HEK293 (cell line): ENCODE results near the gene DIP2B.
A peak's percentile ranks its signal among the peaks of the same experiment; 100 is the strongest.

Source experiments
- CTCF ChIA-PET: fragments of 350-600 bp; formaldehyde crosslinking; extraction: SDS; loops from one replicate; lab custom pipeline; 2021; ENCODE audit warnings: antibody characterized with exemption; lab: Yijun Ruan, JAX
- POLR2A ChIA-PET: fragments of 300-600 bp; formaldehyde crosslinking; extraction: SDS; loops from one replicate; lab custom pipeline; 2020; ENCODE audit warnings: antibody characterized with exemption, inconsistent platforms; lab: Yijun Ruan, JAX
- H3K27ac ChIP-seq: fragments of 200-500 bp; sonication (Bioruptor generic); 2 replicates; pipeline ENCODE4 v1.5.1; 2014; ENCODE audit warnings: low read depth, low read length, control low read depth, inconsistent platforms; ENCODE audit errors: extremely low read depth
- H3K36me3 ChIP-seq, 2 experiments: fragments of 200-500 bp in 1 of 2; sonication (Bioruptor generic) in 1 of 2; 1 replicate in 1 of 2; 2 replicates in 1 of 2; pipeline ENCODE4 v1.5.1; 2014 to 2017; ENCODE audit warnings: inconsistent platforms in 2 of 2, low read length in 2 of 2; ENCODE audit not compliant: control insufficient read depth in 2 of 2, insufficient read depth in 1 of 2
- H3K4me1 ChIP-seq: fragments of 200-500 bp; sonication (Bioruptor generic); 2 replicates; pipeline ENCODE4 v1.5.1; 2014; ENCODE audit warnings: mild to moderate bottlenecking, low read length, inconsistent platforms; ENCODE audit not compliant: control insufficient read depth, insufficient read depth
- H3K4me3 ChIP-seq: 2 replicates; pipeline ENCODE4 v1.5.1; 2011; ENCODE audit warnings: low read depth, mild to moderate bottlenecking, control low read depth, low read length, moderate library complexity
- H3K9me3 ChIP-seq: fragments of 200-500 bp; sonication (Bioruptor generic); 2 replicates; pipeline ENCODE4 v1.5.1; 2014; ENCODE audit warnings: low read depth, low read length, inconsistent platforms; ENCODE audit not compliant: control insufficient read depth, insufficient read depth
- ATF2 ChIP-seq: fragments of 450-650 bp; formaldehyde crosslinking; IDR thresholded peaks from 2 replicates; pipeline ENCODE4 v1.5.1; 2016; ENCODE audit warnings: missing biosample characterization, missing genetic modification characterization, low read depth
- GFI1B ChIP-seq: fragments of 450-650 bp; formaldehyde crosslinking; IDR thresholded peaks from 2 replicates; pipeline ENCODE4 v1.5.1; 2016; ENCODE audit warnings: missing biosample characterization, missing genetic modification characterization
- HOXA7 ChIP-seq: sonication (generic); formaldehyde crosslinking; IDR thresholded peaks from 2 replicates; pipeline ENCODE4 v1.8.1; 2022; ENCODE audit warnings: missing genetic modification reagents, borderline replicate concordance
- INSM2 ChIP-seq: fragments of 450-650 bp; formaldehyde crosslinking; IDR thresholded peaks from 2 replicates; pipeline ENCODE4 v1.5.1; 2016; ENCODE audit warnings: missing biosample characterization, missing genetic modification characterization
- MYNN ChIP-seq: fragments of 450-650 bp; formaldehyde crosslinking; IDR thresholded peaks from 2 replicates; pipeline ENCODE4 v1.5.1; 2016; ENCODE audit warnings: missing biosample characterization, missing genetic modification characterization, borderline replicate concordance
- OVOL3 ChIP-seq: fragments of 450-650 bp; formaldehyde crosslinking; IDR thresholded peaks from 2 replicates; pipeline ENCODE4 v1.5.1; 2016; ENCODE audit warnings: missing biosample characterization, missing genetic modification characterization
- PATZ1 ChIP-seq: fragments of 450-650 bp; formaldehyde crosslinking; IDR thresholded peaks from 2 replicates; pipeline ENCODE4 v1.5.1; 2016; ENCODE audit warnings: missing biosample characterization, missing genetic modification characterization
- SCRT1 ChIP-seq: fragments of 450-650 bp; formaldehyde crosslinking; IDR thresholded peaks from 2 replicates; pipeline ENCODE4 v1.5.1; 2016; ENCODE audit warnings: missing biosample characterization, missing genetic modification characterization, borderline replicate concordance
- TCF7L2 ChIP-seq: IDR thresholded peaks from 2 replicates; pipeline ENCODE4 v1.6.1; 2011; ENCODE audit warnings: low read depth, mild to moderate bottlenecking, inconsistent platforms, low read length, moderate library complexity, borderline replicate concordance
- ZBTB11 ChIP-seq: fragments of 450-650 bp; formaldehyde crosslinking; conservative IDR thresholded peaks from 2 replicates; pipeline ENCODE4 v1.5.1; 2016; ENCODE audit warnings: low read depth, missing biosample characterization, missing genetic modification characterization
- ZFP3 ChIP-seq: fragments of 450-650 bp; formaldehyde crosslinking; IDR thresholded peaks from 2 replicates; pipeline ENCODE4 v1.5.1; 2016; ENCODE audit warnings: low read depth, missing biosample characterization, missing genetic modification characterization
- ZNF121 ChIP-seq: fragments of 450-650 bp; formaldehyde crosslinking; IDR thresholded peaks from 2 replicates; pipeline ENCODE4 v1.5.1; 2016; ENCODE audit warnings: missing biosample characterization, missing genetic modification characterization
- ZNF133 ChIP-seq: fragments of 450-650 bp; formaldehyde crosslinking; IDR thresholded peaks from 2 replicates; pipeline ENCODE4 v1.5.1; 2016; ENCODE audit warnings: missing biosample characterization, missing genetic modification characterization
- ZNF174 ChIP-seq: fragments of 450-650 bp; formaldehyde crosslinking; IDR thresholded peaks from 2 replicates; pipeline ENCODE4 v1.5.0; 2017; ENCODE audit warnings: missing biosample characterization, mild to moderate bottlenecking, missing genetic modification characterization
- ZNF2 ChIP-seq: fragments of 450-650 bp; formaldehyde crosslinking; IDR thresholded peaks from 2 replicates; pipeline ENCODE4 v1.5.1; 2016; ENCODE audit warnings: missing biosample characterization, missing genetic modification characterization
- ZNF239 ChIP-seq: fragments of 450-650 bp; formaldehyde crosslinking; IDR thresholded peaks from 2 replicates; pipeline ENCODE4 v1.5.1; 2016; ENCODE audit warnings: missing biosample characterization, missing genetic modification characterization
- ZNF350 ChIP-seq: fragments of 450-650 bp; formaldehyde crosslinking; IDR thresholded peaks from 2 replicates; pipeline ENCODE4 v1.5.0; 2017; ENCODE audit warnings: missing biosample characterization, mild to moderate bottlenecking, missing genetic modification characterization
- ZNF658 ChIP-seq: fragments of 450-650 bp; formaldehyde crosslinking; IDR thresholded peaks from 2 replicates; pipeline ENCODE4; 2016; ENCODE audit warnings: missing biosample characterization, missing genetic modification characterization
- ZNF660 ChIP-seq: fragments of 450-650 bp; IDR thresholded peaks from 2 replicates; pipeline ENCODE4 v1.5.1; 2018; ENCODE audit warnings: missing biosample characterization, mild to moderate bottlenecking, missing genetic modification characterization
- ZNF664 ChIP-seq: fragments of 450-650 bp; formaldehyde crosslinking; IDR thresholded peaks from 2 replicates; pipeline ENCODE4 v1.5.1; 2016; ENCODE audit warnings: missing biosample characterization, missing genetic modification characterization
- ZNF791 ChIP-seq: fragments of 450-650 bp; formaldehyde crosslinking; IDR thresholded peaks from 2 replicates; pipeline ENCODE4 v1.5.1; 2016; ENCODE audit warnings: missing biosample characterization, missing genetic modification characterization

Gene DIP2B

GRCh38 chr12:50609292-50609874 lies 104.6 kb downstream of the DIP2B start:
- ChIA-PET POLR2A (no interaction called here), CTCF (interaction anchor here (0.7 kb wide), 1 partner anchor 509 kb away, joined by 3 read pairs; no protein-coding TSS in a partner anchor)
- H3K9me3 ChIP-seq: no peaks in the 10 kb centered on the region
- H3K36me3 ChIP-seq: no peaks in the 10 kb centered on the region; a peak in 1 of 3 replicates
- no peak overlapping the region for H3K27ac ChIP-seq
- TF ChIP-seq PATZ1 (tag by site-specific recombination) (no peak), ZNF660 (peak; percentile 43; the same call in 1 of the 2 replicates)
- H3K4me3 ChIP-seq: no peak overlapping the region
- H3K4me1 ChIP-seq: 0 out of 2 replicates have a peak, but pooled peaks cover 2% of the 10 kb centered on the region

GRCh38 chr12:50610171-50610570 lies 105.4 kb downstream of the DIP2B start:
- POLR2A ChIA-PET: no interaction called here
- Histone ChIP-seq H3K4me3 (no peak overlapping the region), H3K4me1 (0 out of 2 replicates have a peak, but pooled peaks cover 3% of the 10 kb centered on the region), H3K36me3 (no peaks in the 10 kb centered on the region; a peak in 1 of 3 replicates), H3K27ac (no peak overlapping the region), H3K9me3 (no peaks in the 10 kb centered on the region)
- TF ChIP-seq ZNF174 (tag by site-specific recombination) (no peak), ZNF133 (no peak), INSM2 (tag by site-specific recombination) (no peak), ZNF121 (no peak), ZNF239 (tag by site-specific recombination) (no peak), ZNF2 (tag by site-specific recombination) (no peak), ZNF791 (tag by site-specific recombination) (no peak), HOXA7 (CRISPR knock-in tag) (no peak), ATF2 (no peak), OVOL3 (tag by site-specific recombination) (no peak), TCF7L2 (no peak), ZNF664 (no peak), ZNF350 (tag by site-specific recombination) (no peak)
- CTCF ChIA-PET: no interaction called here

- ChIA-PET CTCF (no interaction called here), POLR2A (no interaction called here)
- no peaks in the 10 kb centered on the region; a peak in 1 of 3 replicates for H3K36me3 ChIP-seq
- H3K4me1 ChIP-seq: 0 out of 2 replicates have a peak, but pooled peaks cover 3% of the 10 kb centered on the region
- H3K27ac ChIP-seq: no peak overlapping the region
- H3K9me3 ChIP-seq: no peaks in the 10 kb centered on the region
- H3K4me3 ChIP-seq: no peak overlapping the region
- TF ChIP-seq MYNN (no peak), ZFP3 (tag by site-specific recombination) (no peak), GFI1B (tag by site-specific recombination) (no peak), ZNF658 (tag by site-specific recombination) (no peak), ZBTB11 (tag by site-specific recombination) (no peak), SCRT1 (no peak), INSM2 (tag by site-specific recombination) (no peak)
Observed at GRCh38 chr12:50611021-50611744, 106.4 kb downstream of the DIP2B start.
